HepG2 (cell line): Measurements from ENCODE around the gene LSM14B. TPM values are rescaled to one million over a fixed set of nuclear protein-coding genes. Genes with fewer than 3 reads are reported as not detected.

Source experiments
- ADNP ChIP-seq: sonication (generic); formaldehyde crosslinking; IDR thresholded peaks from 2 replicates; pipeline ENCODE4 v1.4.0; 2020; ENCODE audit warnings: missing genetic modification reagents
- ATF2 ChIP-seq: sonication (generic); formaldehyde crosslinking; IDR thresholded peaks from 2 replicates; pipeline ENCODE4 v1.4.0; 2020; ENCODE audit warnings: missing genetic modification reagents
- ATRX ChIP-seq: sonication (generic); formaldehyde crosslinking; IDR thresholded peaks from 2 replicates; pipeline ENCODE4 v1.4.0; 2020; ENCODE audit warnings: missing genetic modification reagents, borderline replicate concordance
- CENPX ChIP-seq: sonication (generic); formaldehyde crosslinking; IDR thresholded peaks from 2 replicates; pipeline ENCODE4 v1.9.0; 2021; ENCODE audit warnings: mild to moderate bottlenecking, missing genetic modification reagents, moderate library complexity
- DRAP1 ChIP-seq: IDR thresholded peaks from 2 replicates; pipeline ENCODE4 v1.6.1; 2016; ENCODE audit warnings: missing genetic modification reagents, missing compliant biosample characterization
- HOXA5 ChIP-seq: sonication (generic); formaldehyde crosslinking; IDR thresholded peaks from 2 replicates; pipeline ENCODE4 v1.4.0; 2020; ENCODE audit warnings: missing genetic modification reagents
- NR2F1 ChIP-seq, 2 experiments: fragments of 450-650 bp in 1 of 2; formaldehyde crosslinking in 1 of 2; IDR thresholded peaks; 2 replicates each; pipeline versions ENCODE4 v1.5.0 to v1.6.1; 2016 to 2020; ENCODE audit warnings: mild to moderate bottlenecking in 1 of 2, missing compliant biosample characterization in 1 of 2, missing genetic modification reagents in 1 of 2, moderate library complexity in 1 of 2
- PRDM10 ChIP-seq: sonication (generic); formaldehyde crosslinking; IDR thresholded peaks from 2 replicates; pipeline ENCODE4 v1.4.0; 2020; ENCODE audit warnings: low read depth, missing genetic modification reagents
- RBM22 ChIP-seq: fragments of 200-400 bp; formaldehyde crosslinking; optimal IDR thresholded peaks from 2 replicates; pipeline ENCODE3; 2017; ENCODE audit warnings: mild to moderate bottlenecking, low read length, moderate library complexity
- SKI ChIP-seq: fragments of 450-650 bp; IDR thresholded peaks from one replicate; pipeline ENCODE4 v1.6.1; 2018; ENCODE audit warnings: mild to moderate bottlenecking; ENCODE audit not compliant: partially characterized antibody
- SOX13 ChIP-seq, 3 experiments: fragments of 450-650 bp in 1 of 3; sonication (generic) in 1 of 3; formaldehyde crosslinking in 1 of 3; IDR thresholded peaks in 2 of 3; conservative IDR thresholded peaks in 1 of 3; 2 replicates each; pipeline versions ENCODE4 v1.5.0 to v1.6.1; 2016 to 2020; ENCODE audit warnings: antibody characterized with exemption in 1 of 3, mild to moderate bottlenecking in 1 of 3, missing compliant biosample characterization in 1 of 3, missing genetic modification reagents in 1 of 3, moderate library complexity in 1 of 3
- ZNF251 ChIP-seq: sonication (generic); formaldehyde crosslinking; IDR thresholded peaks from 2 replicates; pipeline ENCODE4 v1.9.0; 2021; ENCODE audit warnings: mild to moderate bottlenecking, missing genetic modification reagents
- ZNF557 ChIP-seq: sonication (generic); formaldehyde crosslinking; IDR thresholded peaks from 2 replicates; pipeline ENCODE4 v1.4.0; 2020; ENCODE audit warnings: missing genetic modification reagents
- ZSCAN12 ChIP-seq: sonication (generic); formaldehyde crosslinking; IDR thresholded peaks from 2 replicates; pipeline ENCODE4 v1.9.0; 2021; ENCODE audit warnings: mild to moderate bottlenecking, missing genetic modification reagents
- polyA plus RNA-seq, 8 experiments: library from polyadenylated mRNA; depleted of rRNA in 3 of 8; stranded (reverse) in 7 of 8; unstranded in 1 of 8; fragments of >200 nt; fragmentation: Illumina TruSeq in 4 of 8; extraction: Trizol in 4 of 8; gene quantifications; 2 replicates each; pipeline versions ENCODE4 v1.2.1 to v1.2.3, GENCODE V29; 2011 to 2016; ENCODE audit warnings: low read depth in 4 of 8, missing spikeins in 1 of 8, mixed read lengths in 1 of 8; ENCODE audit not compliant: insufficient read depth in 1 of 8
- total RNA-seq, 5 experiments: library from RNA; depleted of rRNA; stranded (reverse); fragments of >200 nt; fragmentation: Illumina TruSeq; extraction: Trizol; gene quantifications; 2 replicates each; pipeline ENCODE4 v1.2.3, GENCODE V29; 2016; ENCODE audit warnings: low read depth in 1 of 5
- TF ChIP-seq, protein P1 (sequence below): sonication (generic); formaldehyde crosslinking; IDR thresholded peaks from 2 replicates; pipeline ENCODE4 v1.4.0; 2020; ENCODE audit warnings: missing genetic modification reagents
- TF ChIP-seq, protein P2 (sequence below): IDR thresholded peaks from 2 replicates; pipeline ENCODE4 v1.6.1; 2018; ENCODE audit warnings: missing genetic modification reagents, mild to moderate bottlenecking, missing compliant biosample characterization

LSM14B gene
- total and polyA plus RNA-seq, 2 of the 13 experiments (the other 11 are each of a cell fraction or from before 2014, with no cell fraction given) = 43.3 to 79.2 TPM

- TF ChIP-seq, protein P1, sequence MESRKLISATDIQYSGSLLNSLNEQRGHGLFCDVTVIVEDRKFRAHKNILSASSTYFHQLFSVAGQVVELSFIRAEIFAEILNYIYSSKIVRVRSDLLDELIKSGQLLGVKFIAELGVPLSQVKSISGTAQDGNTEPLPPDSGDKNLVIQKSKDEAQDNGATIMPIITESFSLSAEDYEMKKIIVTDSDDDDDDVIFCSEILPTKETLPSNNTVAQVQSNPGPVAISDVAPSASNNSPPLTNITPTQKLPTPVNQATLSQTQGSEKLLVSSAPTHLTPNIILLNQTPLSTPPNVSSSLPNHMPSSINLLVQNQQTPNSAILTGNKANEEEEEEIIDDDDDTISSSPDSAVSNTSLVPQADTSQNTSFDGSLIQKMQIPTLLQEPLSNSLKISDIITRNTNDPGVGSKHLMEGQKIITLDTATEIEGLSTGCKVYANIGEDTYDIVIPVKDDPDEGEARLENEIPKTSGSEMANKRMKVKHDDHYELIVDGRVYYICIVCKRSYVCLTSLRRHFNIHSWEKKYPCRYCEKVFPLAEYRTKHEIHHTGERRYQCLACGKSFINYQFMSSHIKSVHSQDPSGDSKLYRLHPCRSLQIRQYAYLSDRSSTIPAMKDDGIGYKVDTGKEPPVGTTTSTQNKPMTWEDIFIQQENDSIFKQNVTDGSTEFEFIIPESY (CRISPR knock-in tag) = peak; percentile 91
- TF ChIP-seq ADNP (CRISPR knock-in tag) (no peak), DRAP1 (peak; percentile 45; the same call in 1 of the 2 replicates), PRDM10 (CRISPR knock-in tag) (peak; percentile 80; the same call in 1 of the 2 replicates), ATF2 (CRISPR knock-in tag) (peak; percentile 50; the same call in 1 of the 2 replicates), ZNF557 (0 out of 2 replicates have a peak, but pooled peaks have one; percentile 59), CENPX (CRISPR knock-in tag) (no peak), ZSCAN12 (CRISPR knock-in tag) (peak; percentile 64; the same call in 1 of the 2 replicates), HOXA5 (CRISPR knock-in tag) (peak; percentile 67; the same call in 1 of the 2 replicates), SOX13 (IDR thresholded peaks at IDR 0.05) (no peak; the same call in 1 of the 2 replicates), SOX13 (CRISPR knock-in tag; conservative IDR thresholded peaks at IDR 0.05 in 1 of 2, IDR thresholded peaks at IDR 0.05 in 1 of 2) (peak in 1 of 2 experiments; percentile 90; a peak in 2 of 4 replicates), NR2F1 (CRISPR knock-in tag; IDR thresholded peaks at IDR 0.05) (peak; percentile 9 to 54; a peak in 3 of 4 replicates), SKI (peak; percentile 52), RBM22 (peak; percentile 97), ATRX (no peak), ZNF251 (CRISPR knock-in tag) (no peak)
- TF ChIP-seq, protein P2, sequence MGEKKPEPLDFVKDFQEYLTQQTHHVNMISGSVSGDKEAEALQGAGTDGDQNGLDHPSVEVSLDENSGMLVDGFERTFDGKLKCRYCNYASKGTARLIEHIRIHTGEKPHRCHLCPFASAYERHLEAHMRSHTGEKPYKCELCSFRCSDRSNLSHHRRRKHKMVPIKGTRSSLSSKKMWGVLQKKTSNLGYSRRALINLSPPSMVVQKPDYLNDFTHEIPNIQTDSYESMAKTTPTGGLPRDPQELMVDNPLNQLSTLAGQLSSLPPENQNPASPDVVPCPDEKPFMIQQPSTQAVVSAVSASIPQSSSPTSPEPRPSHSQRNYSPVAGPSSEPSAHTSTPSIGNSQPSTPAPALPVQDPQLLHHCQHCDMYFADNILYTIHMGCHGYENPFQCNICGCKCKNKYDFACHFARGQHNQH (CRISPR knock-in tag) = peak; percentile 51; the same call in 1 of the 2 replicates
These were observed 12.5 kb downstream of the LSM14B start (continued) for GRCh38 chr20:62134735-62135231.
